ENCODE measurements around the gene AK4.
"Not testable (repeated sequence)": the region's sequence is repeated elsewhere in the genome, so short reads cannot be mapped to it uniquely, and the experiment has no call there.

The AK4 gene

DNA sequence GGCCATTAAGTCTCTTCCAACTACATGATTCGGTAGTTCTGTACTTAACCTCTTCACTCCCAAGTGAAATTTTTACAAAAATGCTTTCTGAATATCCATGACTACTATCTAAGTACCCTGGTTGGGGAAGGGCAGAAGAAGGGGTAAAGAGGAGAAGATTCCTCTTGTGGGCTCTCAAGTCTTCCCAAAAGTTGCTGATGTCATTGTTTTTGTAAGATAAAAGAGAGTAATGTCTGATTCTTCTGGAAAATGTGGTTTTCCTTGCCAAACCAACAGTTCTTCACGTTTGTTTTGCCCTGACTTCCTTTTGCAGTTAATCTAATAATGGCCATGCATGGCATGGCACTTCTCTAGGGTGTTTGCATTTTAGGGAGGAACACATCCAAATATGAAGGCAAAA, 34.7 kb upstream of the AK4 start:
- no peak for TF ChIP-seq CTCF (conservative IDR thresholded peaks at IDR 0.05; ENCODE audit: control insufficient read depth, insufficient read depth, low read depth, low read length)
- DNase-seq (ENCODE audit: low read depth) = no peak
- no peak overlapping the region for H3K4me3 ChIP-seq (ENCODE audit: control insufficient read depth, low read depth, low read length)

- H3K4me3 ChIP-seq (ENCODE audit: control insufficient read depth, low read depth, low read length) = no peak overlapping the region
- no peak for TF ChIP-seq CTCF (conservative IDR thresholded peaks at IDR 0.05; ENCODE audit: control insufficient read depth, insufficient read depth, low read depth, low read length)
- no peak for DNase-seq (ENCODE audit: low read depth)
These were observed 33.7 kb upstream of the AK4 start for GRCh38 chr1:65114322-65114721.

- no peak for TF ChIP-seq CTCF (conservative IDR thresholded peaks at IDR 0.05; ENCODE audit: control insufficient read depth, insufficient read depth, low read depth, low read length)
- no peak for DNase-seq (ENCODE audit: low read depth)
- H3K4me3 ChIP-seq (ENCODE audit: control insufficient read depth, low read depth, low read length) = no peak overlapping the region
These were observed 28.1 kb upstream of the AK4 start for GRCh38 chr1:65119951-65120350.

- not testable (repeated sequence) for H3K4me3 ChIP-seq (ENCODE audit: control insufficient read depth, low read depth, low read length)
These were observed 18.9 kb upstream of the AK4 start for GRCh38 chr1:65129104-65129503.

GRCh38 chr1:65138524-65138923, 9.5 kb upstream of the AK4 start:
- H3K4me3 ChIP-seq (ENCODE audit: control insufficient read depth, low read depth, low read length) = no peak overlapping the region

More at GRCh38 chr1:65129104-65129503, 18.9 kb upstream of the AK4 start:
- not testable (repeated sequence) for DNase-seq (ENCODE audit: low read depth)

GRCh38 chr1:65139793-65140192, 8.2 kb upstream of the AK4 start:
- not testable (repeated sequence) for DNase-seq (ENCODE audit: low read depth); H3K4me3 ChIP-seq (ENCODE audit: control insufficient read depth, low read depth, low read length)

More at GRCh38 chr1:65138524-65138923, 9.5 kb upstream of the AK4 start:
- no peak for DNase-seq (ENCODE audit: low read depth)
- TF ChIP-seq CTCF (conservative IDR thresholded peaks at IDR 0.05; ENCODE audit: control insufficient read depth, insufficient read depth, low read depth, low read length) = no peak

GRCh38 chr1:65141394-65141793, 6.6 kb upstream of the AK4 start:
- TF ChIP-seq CTCF (conservative IDR thresholded peaks at IDR 0.05; ENCODE audit: control insufficient read depth, insufficient read depth, low read depth, low read length) = no peak
- no peak overlapping the region for H3K4me3 ChIP-seq (ENCODE audit: control insufficient read depth, low read depth, low read length)
- peak; percentile 79 for DNase-seq (ENCODE audit: low read depth)

- no peak for DNase-seq (ENCODE audit: low read depth)
- TF ChIP-seq CTCF (conservative IDR thresholded peaks at IDR 0.05; ENCODE audit: control insufficient read depth, insufficient read depth, low read depth, low read length) = no peak
These were observed 6.1 kb upstream of the AK4 start for GRCh38 chr1:65141918-65142317.

DNA sequence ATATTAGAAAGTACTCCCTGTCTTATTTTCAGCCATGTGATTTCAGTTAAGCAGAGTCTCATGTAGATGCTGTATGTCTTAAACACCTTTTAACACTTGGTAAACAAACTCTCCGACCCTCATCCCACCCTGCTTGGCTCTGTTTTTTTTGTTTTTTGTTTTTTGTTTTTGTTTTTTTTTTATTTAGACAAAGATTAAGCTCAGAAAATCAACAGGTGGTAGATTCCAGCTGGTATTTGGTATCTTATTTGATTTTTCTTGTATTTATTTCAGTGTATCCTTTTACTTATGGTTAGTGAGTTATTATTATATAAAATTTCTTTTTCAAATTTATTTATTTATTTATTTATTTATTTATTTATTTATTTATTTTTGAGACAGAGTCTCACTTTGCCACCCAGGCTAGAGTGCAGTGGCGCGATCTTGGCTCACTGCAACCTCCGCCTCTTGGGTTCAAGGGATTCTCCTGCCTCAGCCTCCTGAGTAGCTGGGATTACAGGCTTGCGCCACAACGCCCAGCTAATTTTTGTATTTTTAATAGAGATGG, 4.8 kb upstream of the AK4 start:
- H3K4me3 ChIP-seq (ENCODE audit: control insufficient read depth, low read depth, low read length); DNase-seq (ENCODE audit: low read depth): not testable (repeated sequence)

More at GRCh38 chr1:65141918-65142317, 6.1 kb upstream of the AK4 start:
- no peak overlapping the region for H3K4me3 ChIP-seq (ENCODE audit: control insufficient read depth, low read depth, low read length)
